GM18951 (cell line): ENCODE results near the gene SP4.

Experiments used
- POLR2A ChIP-seq: IDR thresholded peaks from 4 replicates; pipeline ENCODE4 v1.6.1; 2011; ENCODE audit warnings: mild to moderate bottlenecking; ENCODE audit not compliant: insufficient read length, insufficient read depth; ENCODE audit errors: extremely low read depth
- in situ Hi-C: fragments of 300-500 bp; cut with MboI; formaldehyde crosslinking; loops from one replicate; pipeline ENCODE4 v1.12.0; 2022; ENCODE audit warnings: low sequenced_read_pairs, mixed read lengths, inconsistent platforms; ENCODE audit not compliant: unreplicated experiment

Gene SP4

GRCh38 chr7:21461282-21461681 is 33.4 kb downstream of the SP4 start:
- no peak for TF ChIP-seq POLR2A
- in situ Hi-C loops: no loop called here

GRCh38 chr7:21462081-21462480 is 34.2 kb downstream of the SP4 start:
- in situ Hi-C loops: no loop called here
- no peak for TF ChIP-seq POLR2A

- TF ChIP-seq POLR2A: no peak
- in situ Hi-C loops: no loop called here
Measured at GRCh38 chr7:21463524-21463923, 35.6 kb downstream of the SP4 start.

- in situ Hi-C loops: no loop called here
- no peak for TF ChIP-seq POLR2A
Measured at GRCh38 chr7:21468969-21469368, 41.1 kb downstream of the SP4 start.

GRCh38 chr7:21469894-21470293 is 42.0 kb downstream of the SP4 start:
- in situ Hi-C loops: no loop called here
- no peak for TF ChIP-seq POLR2A

GRCh38 chr7:21472029-21472428 is 44.1 kb downstream of the SP4 start:
- in situ Hi-C loops: no loop called here

GRCh38 chr7:21476429-21476828 is 48.5 kb downstream of the SP4 start:
- in situ Hi-C loops: no loop called here
- TF ChIP-seq POLR2A: no peak

More at GRCh38 chr7:21472029-21472428, 44.1 kb downstream of the SP4 start:
- TF ChIP-seq POLR2A: no peak

- in situ Hi-C loops: no loop called here
- no peak for TF ChIP-seq POLR2A
Measured at GRCh38 chr7:21480693-21481403, 53.0 kb downstream of the SP4 start.

- no peak for TF ChIP-seq POLR2A
- in situ Hi-C loops: no loop called here
Measured at GRCh38 chr7:21486511-21486910, 58.6 kb downstream of the SP4 start.

GRCh38 chr7:21495731-21496130 is 67.8 kb downstream of the SP4 start:
- no peak for TF ChIP-seq POLR2A
- in situ Hi-C loops: no loop called here

- in situ Hi-C loops: no loop called here
- TF ChIP-seq POLR2A: no peak
Measured at GRCh38 chr7:21497072-21497471, 69.2 kb downstream of the SP4 start.

GRCh38 chr7:21500117-21500832 is 72.4 kb downstream of the SP4 start:
- TF ChIP-seq POLR2A: no peak
- in situ Hi-C loops: loop anchor here (10.0 to 25.0 kb wide), 2 partner anchors 235 to 713 kb away; partner anchors contain the start of gene SP8

GRCh38 chr7:21504021-21504420 is 76.1 kb downstream of the SP4 start:
- no peak for TF ChIP-seq POLR2A
- in situ Hi-C loops: loop anchor here (10.0 to 25.0 kb wide), 2 partner anchors 239 to 717 kb away; partner anchors contain the start of gene SP8

GRCh38 chr7:21507627-21508343 is 79.9 kb downstream of the SP4 start:
- in situ Hi-C loops: loop anchor here (10.0 to 25.0 kb wide), 2 partner anchors 243 to 720 kb away; partner anchors contain the start of gene SP8
- no peak for TF ChIP-seq POLR2A

GRCh38 chr7:21508538-21508937 is 80.7 kb downstream of the SP4 start:
- no peak for TF ChIP-seq POLR2A
- in situ Hi-C loops: loop anchor here (10.0 to 25.0 kb wide), 2 partner anchors 244 to 721 kb away; partner anchors contain the start of gene SP8
